ENCODE data around the gene FGD6. TPM values are rescaled to one million over a fixed set of nuclear protein-coding genes. Genes with fewer than 3 reads are reported as not detected.

Gene FGD6
- total RNA-seq, 1 experiment from 2014 or later = 23.5 TPM

DNA sequence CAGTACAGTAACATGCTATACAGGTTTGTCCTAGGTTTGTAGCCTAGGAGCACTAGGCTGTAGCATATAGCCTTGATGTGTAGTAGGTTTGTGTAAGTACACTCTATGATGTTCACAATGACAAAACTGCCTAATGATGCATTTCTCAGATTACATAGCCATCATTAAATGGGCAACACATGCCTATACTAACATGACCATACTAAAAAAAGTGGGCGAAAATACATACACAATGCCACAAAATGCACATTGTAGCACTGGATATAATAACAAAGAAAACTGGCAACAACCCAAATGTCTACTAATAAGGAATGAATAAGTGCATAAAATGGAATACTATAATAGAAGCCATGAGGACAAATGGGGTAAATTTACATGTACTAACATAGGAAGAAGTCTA, 182.5 kb downstream of the FGD6 start:
- intact Hi-C loops (cut with micrococcal nuclease; ENCODE audit: unreplicated experiment) = no loop called here
- TF ChIP-seq, protein P1, sequence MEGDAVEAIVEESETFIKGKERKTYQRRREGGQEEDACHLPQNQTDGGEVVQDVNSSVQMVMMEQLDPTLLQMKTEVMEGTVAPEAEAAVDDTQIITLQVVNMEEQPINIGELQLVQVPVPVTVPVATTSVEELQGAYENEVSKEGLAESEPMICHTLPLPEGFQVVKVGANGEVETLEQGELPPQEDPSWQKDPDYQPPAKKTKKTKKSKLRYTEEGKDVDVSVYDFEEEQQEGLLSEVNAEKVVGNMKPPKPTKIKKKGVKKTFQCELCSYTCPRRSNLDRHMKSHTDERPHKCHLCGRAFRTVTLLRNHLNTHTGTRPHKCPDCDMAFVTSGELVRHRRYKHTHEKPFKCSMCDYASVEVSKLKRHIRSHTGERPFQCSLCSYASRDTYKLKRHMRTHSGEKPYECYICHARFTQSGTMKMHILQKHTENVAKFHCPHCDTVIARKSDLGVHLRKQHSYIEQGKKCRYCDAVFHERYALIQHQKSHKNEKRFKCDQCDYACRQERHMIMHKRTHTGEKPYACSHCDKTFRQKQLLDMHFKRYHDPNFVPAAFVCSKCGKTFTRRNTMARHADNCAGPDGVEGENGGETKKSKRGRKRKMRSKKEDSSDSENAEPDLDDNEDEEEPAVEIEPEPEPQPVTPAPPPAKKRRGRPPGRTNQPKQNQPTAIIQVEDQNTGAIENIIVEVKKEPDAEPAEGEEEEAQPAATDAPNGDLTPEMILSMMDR (IDR thresholded peaks at IDR 0.05; ENCODE audit: insufficient read depth in 1 of 2, low read depth in 1 of 2, low read length in 1 of 2, severe bottlenecking in 1 of 2, unreplicated experiment in 1 of 2) = no peak
- no peak overlapping the region for H3K4me3 Mint-ChIP-seq (ENCODE audit: unreplicated experiment)
- H3K36me3 ChIP-seq (ENCODE audit: control insufficient read depth, insufficient read depth, low read length) = no peaks in the 10 kb centered on the region
- H3K27me3 ChIP-seq (replicated peaks; ENCODE audit: control insufficient read depth, insufficient read depth, low read length) = no peaks in the 10 kb centered on the region
- no peaks in the 10 kb centered on the region for H3K9me3 ChIP-seq
- ChIA-PET CTCF (no interaction called here), POLR2A (no interaction called here)
- H3K4me3 ChIP-seq (ENCODE audit: low read depth, low read length) = no peak overlapping the region
- H3K27ac Mint-ChIP-seq (ENCODE audit: unreplicated experiment) = no peak overlapping the region
- no peak for DNase-seq
- H3K9me3 Mint-ChIP-seq (ENCODE audit: unreplicated experiment) = no peaks in the 10 kb centered on the region
- H3K27me3 Mint-ChIP-seq (ENCODE audit: insufficient read depth, unreplicated experiment) = no peaks in the 10 kb centered on the region
- no peaks in the 10 kb centered on the region for H3K4me1 ChIP-seq
- peaks cover 33% of the 10 kb centered on the region for H3K36me3 Mint-ChIP-seq (ENCODE audit: insufficient read depth, unreplicated experiment)
- no peaks in the 10 kb centered on the region for H3K4me1 Mint-ChIP-seq (ENCODE audit: low read depth, unreplicated experiment)
- no TSS peak for BruUV-seq (replicated peaks)

Other genes starting within 250 kb of the FGD6 start
- 122 and 131 TPM in 2 replicates for gene NDUFA12, start 213.8 kb downstream of the FGD6 start, total RNA-seq (2022)
- gene NR2C1, start 143.8 kb downstream of the FGD6 start, total RNA-seq (2022) = 49.7 and 51.1 TPM in 2 replicates
- gene VEZT, start 340 bp upstream of the FGD6 start, total RNA-seq (2022) = 76.9 and 77.4 TPM in 2 replicates